H9 (cell line): ENCODE data around the gene WDR5B. TPM values are rescaled to one million over a fixed set of nuclear protein-coding genes. Genes with fewer than 3 reads are reported as not detected.
"Not testable (repeated sequence)": the region's sequence is repeated elsewhere in the genome, so short reads cannot be mapped to it uniquely, and the experiment has no call there.

Experiments used
- DNase-seq: peaks from one replicate; pipeline ENCODE4 v3.0.0-alpha.2; 2017
- H2AFZ ChIP-seq: one replicate; pipeline ENCODE4 v1.6.1; 2013; ENCODE audit warnings: mild to moderate bottlenecking, low read length, control low read depth, moderate library complexity
- H2AK5ac ChIP-seq: 2 replicates; pipeline ENCODE4 v1.6.1; 2013; ENCODE audit warnings: low read length, control low read depth, mixed read lengths; ENCODE audit not compliant: insufficient read length
- H2BK120ac ChIP-seq: one replicate; pipeline ENCODE4 v1.6.1; 2013; ENCODE audit warnings: low read depth, mild to moderate bottlenecking, low read length, control low read depth, inconsistent platforms; ENCODE audit not compliant: poor library complexity, severe bottlenecking
- H2BK12ac ChIP-seq: 2 replicates; pipeline ENCODE4 v1.6.1; 2013; ENCODE audit warnings: low read length, control low read depth, mixed read lengths, low read depth; ENCODE audit not compliant: insufficient read length
- H2BK15ac ChIP-seq: 2 replicates; pipeline ENCODE4 v1.6.1; 2013; ENCODE audit warnings: low read depth, low read length, control low read depth
- H2BK20ac ChIP-seq: one replicate; pipeline ENCODE4 v1.6.1; 2013; ENCODE audit warnings: low read depth, mild to moderate bottlenecking, low read length, control low read depth, inconsistent platforms; ENCODE audit not compliant: poor library complexity, severe bottlenecking
- H2BK5ac ChIP-seq: 2 replicates; pipeline ENCODE4 v1.6.1; 2013; ENCODE audit warnings: low read length, control low read depth, mixed read lengths; ENCODE audit not compliant: insufficient read length
- H3K14ac ChIP-seq: 2 replicates; pipeline ENCODE4 v1.6.1; 2013; ENCODE audit warnings: low read length, control low read depth; ENCODE audit not compliant: insufficient read depth
- H3K18ac ChIP-seq: 2 replicates; pipeline ENCODE4 v1.6.1; 2013; ENCODE audit warnings: low read depth, mild to moderate bottlenecking, mixed read lengths, low read length, control low read depth; ENCODE audit not compliant: insufficient read length
- H3K23ac ChIP-seq: 2 replicates; pipeline ENCODE4 v1.6.1; 2013; ENCODE audit warnings: low read length, control low read depth, mixed read lengths, low read depth; ENCODE audit not compliant: insufficient read length
- H3K23me2 ChIP-seq: 2 replicates; pipeline ENCODE4 v1.6.1; 2013; ENCODE audit warnings: low read depth, mild to moderate bottlenecking, mixed read lengths, low read length, control low read depth; ENCODE audit not compliant: insufficient read length, poor library complexity, severe bottlenecking
- H3K27ac ChIP-seq: 2 replicates; pipeline ENCODE4 v1.5.1; 2013; ENCODE audit warnings: low read length, control low read depth, mixed read lengths, low read depth; ENCODE audit not compliant: insufficient read length
- H3K27me3 ChIP-seq: 2 replicates; pipeline ENCODE4 v1.6.1; 2013; ENCODE audit warnings: low read length, control low read depth, inconsistent platforms; ENCODE audit not compliant: insufficient read depth
- H3K4ac ChIP-seq: 2 replicates; pipeline ENCODE4 v1.6.1; 2013; ENCODE audit warnings: low read depth, mild to moderate bottlenecking, control low read depth, inconsistent platforms, low read length, moderate library complexity
- H3K4me1 ChIP-seq: 2 replicates; pipeline ENCODE4 v1.6.1; 2013; ENCODE audit warnings: low read length, control low read depth, inconsistent platforms; ENCODE audit not compliant: insufficient read depth
- H3K4me2 ChIP-seq: 2 replicates; pipeline ENCODE4 v1.6.1; 2013; ENCODE audit warnings: low read length, control low read depth, mixed read lengths; ENCODE audit not compliant: insufficient read length, insufficient read depth
- H3K56ac ChIP-seq: 2 replicates; pipeline ENCODE4 v1.6.1; 2013; ENCODE audit warnings: low read depth, mild to moderate bottlenecking, mixed read lengths, low read length, control low read depth; ENCODE audit not compliant: insufficient read length
- H3K79me1 ChIP-seq: 2 replicates; pipeline ENCODE4 v1.6.1; 2013; ENCODE audit warnings: low read depth, mild to moderate bottlenecking, moderate library complexity, low read length, control low read depth, inconsistent platforms; ENCODE audit not compliant: insufficient read depth, poor library complexity, severe bottlenecking
- H3K79me2 ChIP-seq: 2 replicates; pipeline ENCODE4 v1.6.1; 2013; ENCODE audit warnings: low read length, control low read depth, inconsistent platforms; ENCODE audit not compliant: insufficient read depth
- H3K9ac ChIP-seq: 2 replicates; pipeline ENCODE4 v1.6.1; 2013; ENCODE audit warnings: low read length, control low read depth, mixed read lengths; ENCODE audit not compliant: insufficient read length; ENCODE audit errors: extremely low read depth
- H3K9me3 ChIP-seq: one replicate; pipeline ENCODE4 v1.6.1; 2013; ENCODE audit warnings: low read depth, low read length, inconsistent platforms; ENCODE audit not compliant: control insufficient read depth
- H3T11ph ChIP-seq: one replicate; pipeline ENCODE4 v1.6.1; 2013; ENCODE audit warnings: mild to moderate bottlenecking, low read length, control low read depth, inconsistent platforms
- H4K20me1 ChIP-seq: one replicate; pipeline ENCODE4 v1.6.1; 2013; ENCODE audit not compliant: control insufficient read depth, insufficient read length, insufficient read depth
- H4K5ac ChIP-seq: 2 replicates; pipeline ENCODE4 v1.6.1; 2013; ENCODE audit warnings: low read depth, mild to moderate bottlenecking, mixed read lengths, low read length, control low read depth; ENCODE audit not compliant: insufficient read length
- H4K8ac ChIP-seq: replicated peaks from 2 replicates; pipeline ENCODE4 v1.6.1; 2013; ENCODE audit warnings: low read length, control low read depth, mixed read lengths, low read depth; ENCODE audit not compliant: insufficient read length
- H4K91ac ChIP-seq: 2 replicates; pipeline ENCODE4 v1.6.1; 2013; ENCODE audit warnings: low read depth, mild to moderate bottlenecking, moderate library complexity, mixed read lengths, low read length, control low read depth; ENCODE audit not compliant: insufficient read length
- H3K27ac Mint-ChIP-seq, 3 experiments: 2 replicates in 2 of 3; 3 replicates in 1 of 3; pipeline ENCODE4 v1.8.0; 2020 to 2021; ENCODE audit warnings: mixed read lengths in 3 of 3, mild to moderate bottlenecking in 1 of 3, moderate library complexity in 1 of 3
- H3K27me3 Mint-ChIP-seq: 2 replicates; pipeline ENCODE4 v1.8.0; 2021; ENCODE audit warnings: low read depth, mild to moderate bottlenecking, moderate library complexity, mixed read lengths
- H3K36me3 Mint-ChIP-seq, 3 experiments: 2 replicates in 2 of 3; 3 replicates in 1 of 3; pipeline ENCODE4 v1.8.0; 2020 to 2021; ENCODE audit warnings: low read depth in 3 of 3, mixed read lengths in 3 of 3; ENCODE audit not compliant: insufficient read depth in 1 of 3
- H3K4me1 Mint-ChIP-seq, 2 experiments: 2 replicates each; pipeline ENCODE4 v1.8.0; 2020; ENCODE audit warnings: mixed read lengths in 2 of 2
- H3K4me3 Mint-ChIP-seq, 2 experiments: 2 replicates in 1 of 2; 3 replicates in 1 of 2; pipeline ENCODE4 v1.8.0; 2020 to 2021; ENCODE audit warnings: mild to moderate bottlenecking in 2 of 2, mixed read lengths in 2 of 2, moderate library complexity in 1 of 2
- H3K9me3 Mint-ChIP-seq, 2 experiments: 2 replicates in 1 of 2; 3 replicates in 1 of 2; pipeline ENCODE4 v1.8.0; 2020; ENCODE audit warnings: mild to moderate bottlenecking in 2 of 2, mixed read lengths in 2 of 2, moderate library complexity in 1 of 2
- CTCF ChIP-seq: fragments of 200-600 bp; sonication (generic); conservative IDR thresholded peaks from 3 replicates; pipeline ENCODE4 v1.8.0; 2021; ENCODE audit warnings: antibody characterized with exemption, mild to moderate bottlenecking
- WGBS: extraction: QIAGEN DNeasy Blood & Tissue Kit; methylation state at CpG from one replicate; pipeline ENCODE4 v1.1.7; 2013; ENCODE audit warnings: missing lambda C conversion rate, low lambda C conversion rate, mixed read lengths; ENCODE audit not compliant: insufficient read length; ENCODE audit errors: extremely low coverage; 5-methylcytosine and 5-hydroxymethylcytosine counted together
- total RNA-seq: library from RNA; stranded (reverse); gene quantifications from 2 replicates; pipeline ENCODE4 v1.2.1, GENCODE V29; 2021

WDR5B gene
- total RNA-seq, 1 experiment from 2014 or later: 3.7 TPM

GRCh38 chr3:122451371-122451770 is 35.5 kb upstream of the WDR5B start:
- no peak overlapping the region for H3K56ac ChIP-seq
- no peak overlapping the region for H3K4me3 Mint-ChIP-seq
- H2AFZ ChIP-seq: no peak overlapping the region
- no peak overlapping the region for H2BK20ac ChIP-seq
- no peak overlapping the region for H2AK5ac ChIP-seq
- no peaks in the 10 kb centered on the region for H4K20me1 ChIP-seq
- H3K27me3 ChIP-seq: no peaks in the 10 kb centered on the region
- TF ChIP-seq CTCF: no peak
- H3K27ac ChIP-seq: no peak overlapping the region
- no peaks in the 10 kb centered on the region for H3K79me1 ChIP-seq
- H2BK15ac ChIP-seq: no peak overlapping the region
- H4K8ac ChIP-seq: no peak overlapping the region
- H3T11ph ChIP-seq: no peak overlapping the region
- H2BK5ac ChIP-seq: no peak overlapping the region
- H3K79me2 ChIP-seq: no peaks in the 10 kb centered on the region
- no peak overlapping the region for H3K14ac ChIP-seq
- H4K5ac ChIP-seq: no peak overlapping the region
- no peak overlapping the region for H3K4ac ChIP-seq
- H3K4me2 ChIP-seq: no peak overlapping the region
- H3K9ac ChIP-seq: no peak overlapping the region
- H3K27me3 Mint-ChIP-seq: no peaks in the 10 kb centered on the region
- H3K27ac Mint-ChIP-seq: no peak overlapping the region
- no peaks in the 10 kb centered on the region for H3K4me1 ChIP-seq
- H4K91ac ChIP-seq: no peak overlapping the region
- WGBS: no CpG with 5 or more reads among the region's 3 CpGs
- no peak overlapping the region for H2BK12ac ChIP-seq
- no peaks in the 10 kb centered on the region; a peak in 2 of 4 replicates for H3K4me1 Mint-ChIP-seq
- H3K23me2 ChIP-seq: no peaks in the 10 kb centered on the region
- peaks cover 0 to 7% of the 10 kb centered on the region in 2 experiments; a peak in 2 of 5 replicates for H3K9me3 Mint-ChIP-seq
- no peak for DNase-seq
- H2BK120ac ChIP-seq: no peak overlapping the region
- peaks cover 38 to 79% (median 77%) of the 10 kb centered on the region in 3 experiments for H3K36me3 Mint-ChIP-seq
- H3K9me3 ChIP-seq: no peaks in the 10 kb centered on the region
- H3K18ac ChIP-seq: no peak overlapping the region
- no peak overlapping the region for H3K23ac ChIP-seq

- not testable (repeated sequence) for H3K27me3 Mint-ChIP-seq, H2BK12ac ChIP-seq, H3K27ac Mint-ChIP-seq, DNase-seq, H3K4me2 ChIP-seq, H3K23me2 ChIP-seq, H3K27me3 ChIP-seq, H3K4me3 Mint-ChIP-seq, H3K79me2 ChIP-seq, H4K8ac ChIP-seq, H2AK5ac ChIP-seq, H2BK20ac ChIP-seq, H3K9me3 ChIP-seq, H3T11ph ChIP-seq, H4K91ac ChIP-seq, H3K79me1 ChIP-seq, H3K14ac ChIP-seq, H3K4me1 ChIP-seq, H3K4ac ChIP-seq, H3K23ac ChIP-seq, H2AFZ ChIP-seq, H2BK15ac ChIP-seq, H3K27ac ChIP-seq, H4K5ac ChIP-seq, H3K9ac ChIP-seq, H4K20me1 ChIP-seq, H3K9me3 Mint-ChIP-seq, H2BK5ac ChIP-seq, H3K56ac ChIP-seq, H3K18ac ChIP-seq, H2BK120ac ChIP-seq
- Mint-ChIP-seq H3K4me1 (peaks cover 21 to 23% of the 10 kb centered on the region in 2 experiments), H3K36me3 (peaks cover 66 to 86% (median 76%) of the 10 kb centered on the region in 3 experiments)
- no CpG with 5 or more reads among the region's 6 CpGs for WGBS
Observed at GRCh38 chr3:122448218-122448617, 32.4 kb upstream of the WDR5B start.
